Lower lobe of right lung (tissue), 2 donors: ENCODE data around the gene DHRS7. TPM values are rescaled to one million over a fixed set of nuclear protein-coding genes. Genes with fewer than 3 reads are reported as not detected.

ENCODE experiments used
- ATAC-seq, 2 donors: fragments of 200-7000 bp; cut with Tn5 transposase; one replicate each; pipeline ENCODE4 v1.9.1; 2020 to 2022; ENCODE audit warnings: mild to moderate bottlenecking in 2 of 2, moderate library complexity in 2 of 2
- DNase-seq: peaks from one replicate; pipeline ENCODE4 v3.0.0-alpha.2; 2020
- H3K27ac ChIP-seq: fragments of 200-600 bp; one replicate; pipeline ENCODE4 v1.8.0; 2022
- H3K27me3 ChIP-seq: fragments of 200-600 bp; one replicate; pipeline ENCODE4 v1.8.0; 2022; ENCODE audit warnings: low read depth
- H3K36me3 ChIP-seq: fragments of 200-600 bp; one replicate; pipeline ENCODE4 v1.8.0; 2022; ENCODE audit warnings: mild to moderate bottlenecking
- H3K4me1 ChIP-seq: fragments of 200-600 bp; one replicate; pipeline ENCODE4 v1.8.0; 2022
- H3K4me3 ChIP-seq: fragments of 200-600 bp; one replicate; pipeline ENCODE4 v1.8.0; 2022; ENCODE audit warnings: mild to moderate bottlenecking
- H3K9me3 ChIP-seq: fragments of 200-600 bp; one replicate; pipeline ENCODE4 v1.8.0; 2022
- intact Hi-C: fragments of 100-400 bp; cut with DNase I; formaldehyde crosslinking; loops from one replicate; pipeline ENCODE4 v1.11.0; 2022
- total RNA-seq: library from RNA; stranded (reverse); fragmentation: NEBNext Ultra II Directional; extraction: Animal tissue kit (Norgen Biotek cat#: 25700); gene quantifications from one replicate; pipeline ENCODE4 v1.2.1, GENCODE V29; 2021
- TF ChIP-seq, protein P1 (sequence below): fragments of 200-600 bp; IDR thresholded peaks from one replicate; pipeline ENCODE4 v1.8.0; 2022; ENCODE audit warnings: antibody characterized with exemption, mild to moderate bottlenecking
- donor health status: DM: no; HTN: yes; CAD: no; lungs with severe emphysema.

The DHRS7 gene
- total RNA-seq, 1 donor from 2014 or later: 72.8 TPM

DNA sequence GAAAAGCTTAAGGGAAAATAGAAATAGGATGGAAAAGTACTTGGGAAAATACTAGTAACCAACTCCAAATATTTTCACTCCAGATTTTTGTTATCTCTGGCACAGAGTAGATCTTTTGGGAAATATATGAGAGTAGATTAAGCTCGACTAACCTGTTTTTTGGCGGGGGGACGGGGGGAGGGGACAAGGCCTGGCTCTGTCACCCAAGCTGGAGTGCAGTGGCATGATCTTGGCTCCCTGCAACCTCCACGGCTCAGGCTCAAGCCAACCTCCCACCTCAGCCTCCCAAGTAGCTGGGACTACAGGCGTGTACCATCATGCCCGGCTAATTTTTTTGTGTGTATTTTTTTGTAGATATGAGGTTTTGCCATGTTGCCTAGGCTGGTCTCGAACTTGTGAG lies 4.8 kb downstream of the DHRS7 start:
- Histone ChIP-seq H3K4me3 (no peak overlapping the region), H3K36me3 (no peaks in the 10 kb centered on the region), H3K27me3 (no peaks in the 10 kb centered on the region), H3K4me1 (peaks cover 41% of the 10 kb centered on the region), H3K9me3 (no peaks in the 10 kb centered on the region), H3K27ac (no peak overlapping the region)
- TF ChIP-seq, protein P1, sequence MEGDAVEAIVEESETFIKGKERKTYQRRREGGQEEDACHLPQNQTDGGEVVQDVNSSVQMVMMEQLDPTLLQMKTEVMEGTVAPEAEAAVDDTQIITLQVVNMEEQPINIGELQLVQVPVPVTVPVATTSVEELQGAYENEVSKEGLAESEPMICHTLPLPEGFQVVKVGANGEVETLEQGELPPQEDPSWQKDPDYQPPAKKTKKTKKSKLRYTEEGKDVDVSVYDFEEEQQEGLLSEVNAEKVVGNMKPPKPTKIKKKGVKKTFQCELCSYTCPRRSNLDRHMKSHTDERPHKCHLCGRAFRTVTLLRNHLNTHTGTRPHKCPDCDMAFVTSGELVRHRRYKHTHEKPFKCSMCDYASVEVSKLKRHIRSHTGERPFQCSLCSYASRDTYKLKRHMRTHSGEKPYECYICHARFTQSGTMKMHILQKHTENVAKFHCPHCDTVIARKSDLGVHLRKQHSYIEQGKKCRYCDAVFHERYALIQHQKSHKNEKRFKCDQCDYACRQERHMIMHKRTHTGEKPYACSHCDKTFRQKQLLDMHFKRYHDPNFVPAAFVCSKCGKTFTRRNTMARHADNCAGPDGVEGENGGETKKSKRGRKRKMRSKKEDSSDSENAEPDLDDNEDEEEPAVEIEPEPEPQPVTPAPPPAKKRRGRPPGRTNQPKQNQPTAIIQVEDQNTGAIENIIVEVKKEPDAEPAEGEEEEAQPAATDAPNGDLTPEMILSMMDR: no peak
- intact Hi-C loops: no loop called here
- no peak for DNase-seq
- ATAC-seq: no peak

GRCh38 chr14:60154671-60155070 lies 10.5 kb downstream of the DHRS7 start:
- Histone ChIP-seq H3K9me3 (no peaks in the 10 kb centered on the region), H3K36me3 (peaks cover 33% of the 10 kb centered on the region), H3K4me3 (no peak overlapping the region), H3K27ac (peak overlapping the region; percentile 32), H3K27me3 (no peaks in the 10 kb centered on the region), H3K4me1 (peaks cover 32% of the 10 kb centered on the region)
- intact Hi-C loops: no loop called here
- TF ChIP-seq, protein P1: no peak
- no peak for DNase-seq
- no peak for ATAC-seq

- Histone ChIP-seq H3K36me3 (peaks cover 40% of the 10 kb centered on the region), H3K27me3 (no peaks in the 10 kb centered on the region), H3K4me1 (peaks cover 26% of the 10 kb centered on the region), H3K9me3 (no peaks in the 10 kb centered on the region), H3K4me3 (no peak overlapping the region), H3K27ac (peak overlapping the region; percentile 32)
- DNase-seq (no peak), ATAC-seq (no peak)
- TF ChIP-seq, protein P1: no peak
- intact Hi-C loops: no loop called here
These were observed 11.2 kb downstream of the DHRS7 start for GRCh38 chr14:60153991-60154390.

DNA sequence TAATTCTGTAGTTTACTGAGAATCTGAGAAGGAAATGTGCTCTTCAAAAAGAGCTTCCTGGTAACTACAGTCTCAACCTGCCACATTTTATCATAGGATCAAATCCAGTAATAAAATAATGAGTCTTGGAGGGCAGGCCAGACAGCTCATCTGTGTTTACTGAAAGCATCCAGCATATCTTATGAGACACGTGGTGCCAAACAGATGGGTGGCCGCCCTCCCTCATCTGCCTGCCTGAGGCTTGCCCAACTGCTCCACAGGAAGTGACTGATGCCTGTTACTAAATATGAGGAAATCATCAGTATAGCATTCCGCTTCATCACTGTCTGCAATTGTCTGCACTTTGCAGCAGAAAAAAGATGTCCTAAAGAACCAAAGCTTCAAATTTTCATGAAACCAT lies 13.5 kb downstream of the DHRS7 start:
- TF ChIP-seq, protein P1: no peak
- intact Hi-C loops: no loop called here
- DNase-seq: peak; percentile 86
- peak; percentile 85 to 94 for ATAC-seq
- Histone ChIP-seq H3K27me3 (no peaks in the 10 kb centered on the region), H3K4me3 (no peak overlapping the region), H3K36me3 (peaks cover 58% of the 10 kb centered on the region), H3K4me1 (peaks cover 23% of the 10 kb centered on the region), H3K27ac (peak overlapping the region; percentile 48), H3K9me3 (no peaks in the 10 kb centered on the region)

DNA sequence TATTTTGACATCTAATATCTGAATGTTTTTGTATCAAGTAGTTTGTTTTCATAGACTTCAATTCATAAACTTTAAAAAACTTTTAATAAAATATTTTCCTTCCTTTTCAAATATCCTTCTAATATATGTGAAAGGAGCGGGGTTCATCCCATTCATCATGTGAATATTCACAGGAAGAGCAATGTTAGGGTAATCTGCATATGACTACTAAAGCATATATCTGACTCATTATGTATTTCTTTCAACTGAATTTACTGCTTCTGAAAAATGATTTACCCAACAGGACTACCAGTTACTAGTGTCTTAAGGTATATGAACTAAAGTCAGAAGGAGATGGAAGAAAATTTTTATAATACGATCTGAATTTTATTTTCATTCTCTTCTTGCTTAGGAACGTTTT lies 30.5 kb downstream of the DHRS7 start:
- intact Hi-C loops: no loop called here
- no peak for DNase-seq
- ATAC-seq: no peak
- TF ChIP-seq, protein P1: no peak
- no peak overlapping the region for H3K4me3 ChIP-seq
- no peaks in the 10 kb centered on the region for H3K9me3 ChIP-seq
- H3K4me1 ChIP-seq: no peaks in the 10 kb centered on the region
- H3K36me3 ChIP-seq: peaks cover 6% of the 10 kb centered on the region
- H3K27ac ChIP-seq: no peak overlapping the region
- no peaks in the 10 kb centered on the region for H3K27me3 ChIP-seq

DNA sequence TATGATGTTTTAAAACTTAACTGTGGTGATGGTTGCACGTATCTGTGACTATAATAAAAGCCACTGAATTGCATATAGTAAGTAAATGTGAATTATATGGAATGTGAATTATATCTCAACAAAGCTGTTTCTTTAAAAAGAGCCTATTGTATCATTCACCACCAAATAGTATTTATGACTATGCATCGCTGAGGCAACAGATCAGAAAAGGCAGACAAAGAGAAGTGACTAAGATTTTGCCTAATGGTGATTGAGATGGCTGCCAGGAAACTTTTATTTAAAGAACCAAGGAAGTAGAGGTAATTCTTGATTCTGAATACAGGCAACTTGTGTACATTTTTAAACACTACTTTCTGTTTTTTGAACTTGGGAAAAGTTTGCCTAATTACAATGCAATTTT lies 31.7 kb downstream of the DHRS7 start:
- DNase-seq (no peak), ATAC-seq (no peak)
- TF ChIP-seq, protein P1: no peak
- no peaks in the 10 kb centered on the region for H3K4me1 ChIP-seq
- no peak overlapping the region for H3K4me3 ChIP-seq
- intact Hi-C loops: no loop called here
- no peaks in the 10 kb centered on the region for H3K27me3 ChIP-seq
- no peak overlapping the region for H3K27ac ChIP-seq
- peaks cover 8% of the 10 kb centered on the region for H3K36me3 ChIP-seq
- H3K9me3 ChIP-seq: no peaks in the 10 kb centered on the region
